OCI-LY1 (cell line): ENCODE results near the gene STAMBPL1.

Source experiments
- H2AFZ ChIP-seq: fragments of 200-600 bp; sonication (generic), shearing (Covaris generic); 2 replicates; pipeline ENCODE4 v1.6.0; 2014; ENCODE audit warnings: antibody characterized with exemption, mild to moderate bottlenecking, low read length
- H3F3A ChIP-seq: fragments of 200-600 bp; sonication (generic), shearing (Covaris generic); 2 replicates; pipeline ENCODE4 v1.6.0; 2014; ENCODE audit warnings: mild to moderate bottlenecking, antibody characterized with exemption, low read length, moderate library complexity; ENCODE audit not compliant: insufficient read depth
- H3K27ac ChIP-seq: fragments of 200-600 bp; sonication (generic); 2 replicates; pipeline ENCODE4 v1.5.1; 2014; ENCODE audit warnings: low read length, mixed run types, mild to moderate bottlenecking, low read depth; ENCODE audit not compliant: poor library complexity, severe bottlenecking
- H3K27me3 ChIP-seq: fragments of 200-600 bp; sonication (generic); 2 replicates; pipeline ENCODE4 v1.6.0; 2014; ENCODE audit warnings: antibody characterized with exemption, mild to moderate bottlenecking, low read length, moderate library complexity; ENCODE audit not compliant: insufficient read depth
- H3K36me3 ChIP-seq: fragments of 200-600 bp; sonication (generic); 2 replicates; pipeline ENCODE4 v1.6.1; 2014; ENCODE audit warnings: mild to moderate bottlenecking, antibody characterized with exemption, low read length, moderate library complexity, mixed read lengths; ENCODE audit not compliant: insufficient read depth
- H3K4me1 ChIP-seq: fragments of 200-600 bp; sonication (generic); 2 replicates; pipeline ENCODE4 v1.5.1; 2014; ENCODE audit warnings: mild to moderate bottlenecking, low read length, moderate library complexity; ENCODE audit not compliant: insufficient read depth, severe bottlenecking
- H3K4me2 ChIP-seq: fragments of 200-600 bp; sonication (generic), shearing (Covaris generic); 2 replicates; pipeline ENCODE4 v1.6.1; 2014; ENCODE audit warnings: low read length
- H3K4me3 ChIP-seq: fragments of 200-600 bp; sonication (generic); 2 replicates; pipeline ENCODE4 v1.5.1; 2014; ENCODE audit warnings: low read length, low read depth, mild to moderate bottlenecking, mixed read lengths; ENCODE audit not compliant: poor library complexity, severe bottlenecking
- H3K79me2 ChIP-seq: fragments of 200-600 bp; shearing (Covaris generic); 2 replicates; pipeline ENCODE4 v1.6.1; 2016; ENCODE audit warnings: mixed run types, low read length, mixed read lengths; ENCODE audit not compliant: insufficient read depth
- H3K9ac ChIP-seq: fragments of 200-600 bp; sonication (generic), shearing (Covaris generic); 2 replicates; pipeline ENCODE4 v1.6.1; 2014; ENCODE audit warnings: mild to moderate bottlenecking, low read length, mixed read lengths
- H3K9me2 ChIP-seq: fragments of 200-600 bp; sonication (generic), shearing (Covaris generic); 2 replicates; pipeline ENCODE4 v1.6.1; 2014; ENCODE audit warnings: low read depth, mild to moderate bottlenecking, low read length, mixed read lengths
- H3K9me3 ChIP-seq: fragments of 200-600 bp; shearing (Covaris generic); 2 replicates; pipeline ENCODE4 v1.6.1; 2014; ENCODE audit warnings: low read length, mixed read lengths
- H4K20me1 ChIP-seq: fragments of 200-600 bp; sonication (generic), shearing (Covaris generic); 2 replicates; pipeline ENCODE4 v1.6.0; 2016; ENCODE audit warnings: mild to moderate bottlenecking, low read length; ENCODE audit not compliant: insufficient read depth
- EZH2 ChIP-seq: fragments of 200-600 bp; sonication (generic), shearing (Covaris generic); IDR thresholded peaks from 2 replicates; pipeline ENCODE4 v1.8.0; 2017; ENCODE audit warnings: borderline replicate concordance, mixed run types, mild to moderate bottlenecking, antibody characterized with exemption, low read length, moderate library complexity, mixed read lengths
- TF ChIP-seq, protein P1 (sequence below): fragments of 200-600 bp; sonication (generic), shearing (Covaris generic); IDR thresholded peaks from 2 replicates; pipeline ENCODE4 v1.5.1; 2017; ENCODE audit warnings: mild to moderate bottlenecking, antibody characterized with exemption, low read length, moderate library complexity, mixed read lengths

The STAMBPL1 gene

DNA sequence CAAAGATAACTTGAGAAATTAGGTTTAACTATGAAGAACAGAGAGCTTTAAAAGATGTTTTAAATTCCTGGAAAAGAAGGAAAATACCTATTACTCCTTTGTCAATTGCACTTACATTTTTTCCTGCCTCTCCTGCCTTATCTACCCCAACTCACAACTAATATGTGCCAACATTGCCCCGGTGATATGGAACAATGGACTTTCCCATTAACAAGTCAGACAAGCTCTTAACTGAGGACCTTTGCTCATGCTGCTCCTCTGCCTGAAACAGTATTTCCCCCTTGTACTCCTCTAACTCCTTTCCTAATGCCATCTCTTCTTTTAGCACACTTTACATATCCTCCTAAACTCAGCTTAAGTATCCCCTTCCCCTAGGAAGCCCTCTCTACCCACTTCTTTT, 77.3 kb downstream of the STAMBPL1 start:
- no peaks in the 10 kb centered on the region for H4K20me1 ChIP-seq
- no peaks in the 10 kb centered on the region for H3K4me1 ChIP-seq
- no peaks in the 10 kb centered on the region for H3K27me3 ChIP-seq
- TF ChIP-seq EZH2, result no peak
- TF ChIP-seq, protein P1, sequence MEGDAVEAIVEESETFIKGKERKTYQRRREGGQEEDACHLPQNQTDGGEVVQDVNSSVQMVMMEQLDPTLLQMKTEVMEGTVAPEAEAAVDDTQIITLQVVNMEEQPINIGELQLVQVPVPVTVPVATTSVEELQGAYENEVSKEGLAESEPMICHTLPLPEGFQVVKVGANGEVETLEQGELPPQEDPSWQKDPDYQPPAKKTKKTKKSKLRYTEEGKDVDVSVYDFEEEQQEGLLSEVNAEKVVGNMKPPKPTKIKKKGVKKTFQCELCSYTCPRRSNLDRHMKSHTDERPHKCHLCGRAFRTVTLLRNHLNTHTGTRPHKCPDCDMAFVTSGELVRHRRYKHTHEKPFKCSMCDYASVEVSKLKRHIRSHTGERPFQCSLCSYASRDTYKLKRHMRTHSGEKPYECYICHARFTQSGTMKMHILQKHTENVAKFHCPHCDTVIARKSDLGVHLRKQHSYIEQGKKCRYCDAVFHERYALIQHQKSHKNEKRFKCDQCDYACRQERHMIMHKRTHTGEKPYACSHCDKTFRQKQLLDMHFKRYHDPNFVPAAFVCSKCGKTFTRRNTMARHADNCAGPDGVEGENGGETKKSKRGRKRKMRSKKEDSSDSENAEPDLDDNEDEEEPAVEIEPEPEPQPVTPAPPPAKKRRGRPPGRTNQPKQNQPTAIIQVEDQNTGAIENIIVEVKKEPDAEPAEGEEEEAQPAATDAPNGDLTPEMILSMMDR, result no peak
- no peaks in the 10 kb centered on the region for H3K9me2 ChIP-seq
- no peaks in the 10 kb centered on the region for H3F3A ChIP-seq
- H3K79me2 ChIP-seq, result no peaks in the 10 kb centered on the region
- H2AFZ ChIP-seq, result no peak overlapping the region
- no peaks in the 10 kb centered on the region for H3K9me3 ChIP-seq
- no peak overlapping the region for H3K9ac ChIP-seq
- H3K36me3 ChIP-seq, result no peaks in the 10 kb centered on the region
- H3K4me2 ChIP-seq, result no peak overlapping the region
- H3K4me3 ChIP-seq, result no peak overlapping the region
- H3K27ac ChIP-seq, result no peak overlapping the region

DNA sequence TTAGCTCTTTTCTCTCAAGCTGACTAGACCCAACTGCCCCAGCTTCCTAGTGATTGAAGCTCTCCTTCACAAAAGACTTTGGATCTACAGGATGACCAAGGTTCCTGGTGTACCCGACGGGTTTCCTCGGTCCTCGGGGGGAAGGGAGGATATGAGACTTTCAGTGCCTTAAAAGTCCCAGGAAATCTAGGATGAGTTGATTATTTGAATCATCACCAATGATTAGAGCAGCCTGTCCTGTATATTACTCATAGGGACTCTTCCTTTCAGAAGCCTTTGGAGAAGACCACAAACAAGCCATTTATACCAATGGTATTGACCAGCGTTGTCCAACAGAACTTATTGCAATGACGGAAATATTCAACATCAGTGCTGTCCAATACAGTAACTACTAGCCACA, 78.7 kb downstream of the STAMBPL1 start:
- Histone ChIP-seq H3K9me3 (no peaks in the 10 kb centered on the region), H4K20me1 (no peaks in the 10 kb centered on the region), H3K79me2 (no peaks in the 10 kb centered on the region), H3K4me2 (no peak overlapping the region), H3K4me1 (no peaks in the 10 kb centered on the region), H2AFZ (no peak overlapping the region), H3F3A (no peaks in the 10 kb centered on the region), H3K9me2 (no peaks in the 10 kb centered on the region), H3K27ac (no peak overlapping the region), H3K9ac (no peak overlapping the region), H3K27me3 (no peaks in the 10 kb centered on the region), H3K4me3 (no peak overlapping the region), H3K36me3 (no peaks in the 10 kb centered on the region)
- TF ChIP-seq EZH2, result no peak
- TF ChIP-seq, protein P1, result no peak

DNA sequence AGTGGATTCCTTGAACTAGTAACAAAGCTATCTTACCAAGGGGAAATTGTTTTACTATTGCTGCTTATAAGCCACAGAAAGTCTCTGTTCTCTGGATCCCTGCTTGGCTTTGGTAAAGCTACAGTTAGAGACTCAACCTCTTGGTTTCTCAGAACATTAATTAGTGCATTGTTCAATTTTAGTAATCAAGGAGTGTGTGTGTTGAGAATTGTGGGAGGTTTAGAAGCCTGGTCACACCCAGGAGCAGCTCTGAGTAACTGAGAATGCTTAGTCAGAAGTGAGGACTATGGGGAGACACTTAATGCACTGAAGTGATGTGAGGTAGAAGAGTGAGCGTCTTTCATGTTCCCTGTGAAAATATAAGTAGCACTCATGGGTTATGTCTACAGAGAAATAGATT, 80.8 kb downstream of the STAMBPL1 start:
- H3K4me2 ChIP-seq, result no peak overlapping the region

More for the DNA sequence above, 80.8 kb downstream of the STAMBPL1 start:
- H4K20me1 ChIP-seq, result no peaks in the 10 kb centered on the region
- no peak overlapping the region for H3K9ac ChIP-seq
- H3K4me3 ChIP-seq, result no peak overlapping the region
- H3F3A ChIP-seq, result no peaks in the 10 kb centered on the region
- no peaks in the 10 kb centered on the region for H3K27me3 ChIP-seq
- no peaks in the 10 kb centered on the region for H3K9me2 ChIP-seq
- H3K27ac ChIP-seq, result no peak overlapping the region
- no peak overlapping the region for H2AFZ ChIP-seq
- TF ChIP-seq EZH2, result no peak
- TF ChIP-seq, protein P1, result no peak
- H3K4me1 ChIP-seq, result no peaks in the 10 kb centered on the region
- no peaks in the 10 kb centered on the region for H3K9me3 ChIP-seq
- H3K79me2 ChIP-seq, result no peaks in the 10 kb centered on the region
- no peaks in the 10 kb centered on the region for H3K36me3 ChIP-seq
